Left lung (tissue), 10 donors: Measurements from ENCODE around the gene DUSP16. TPM values are rescaled to one million over a fixed set of nuclear protein-coding genes. Genes with fewer than 3 reads are reported as not detected.

Experiments used
- ATAC-seq: fragments of 200-7000 bp; cut with Tn5 transposase; one replicate; pipeline ENCODE4 v1.9.1; 2020; ENCODE audit warnings: moderate library complexity
- DNase-seq, 4 donors: peaks; one replicate each; pipeline ENCODE4 v3.0.0-alpha.2; 2013 to 2020
- H3K27ac ChIP-seq, 2 donors: fragments of 200-600 bp; sonication (generic) in 1 of 2; one replicate each; pipeline versions ENCODE4 v1.5.0 to v1.8.0; 2020 to 2021
- H3K27me3 ChIP-seq, 2 donors: fragments of 200-600 bp; sonication (generic) in 1 of 2; one replicate each; pipeline versions ENCODE4 v1.5.0 to v1.8.0; 2020 to 2021
- H3K36me3 ChIP-seq, 2 donors: fragments of 200-600 bp; sonication (generic) in 1 of 2; one replicate each; pipeline versions ENCODE4 v1.5.0 to v1.8.0; 2020 to 2021
- H3K4me1 ChIP-seq, 2 donors: fragments of 200-600 bp; one replicate each; pipeline ENCODE4 v1.8.0; 2021
- H3K4me3 ChIP-seq, 2 donors: fragments of 200-600 bp; sonication (generic) in 1 of 2; one replicate each; pipeline versions ENCODE4 v1.5.0 to v1.8.0; 2020 to 2021; ENCODE audit warnings: mild to moderate bottlenecking in 1 of 2
- H3K9me3 ChIP-seq, 2 donors: fragments of 200-600 bp; sonication (generic) in 1 of 2; one replicate each; pipeline versions ENCODE4 v1.5.0 to v1.8.0; 2020 to 2021
- CTCF ChIP-seq, 2 donors: fragments of 200-600 bp; sonication (generic) in 1 of 2; IDR thresholded peaks; one replicate each; pipeline versions ENCODE4 v1.5.0 to v1.8.0; 2021; ENCODE audit warnings: antibody characterized with exemption in 2 of 2
- intact Hi-C, 2 donors: fragments of 100-400 bp; cut with DNase I; formaldehyde crosslinking; loops; one replicate each; pipeline versions ENCODE4 v1.11.2 to v1.14.2; 2022
- polyA plus RNA-seq, 6 donors: library from polyadenylated mRNA; unstranded; fragments of 120-200 nt; gene quantifications; one replicate each; pipeline ENCODE4 v1.2.1, GENCODE V29; 2013; ENCODE audit not compliant: insufficient read length in 6 of 6
- total RNA-seq, 2 donors: library from RNA; stranded (reverse); fragmentation: NEBNext Ultra II Directional; extraction: Animal tissue kit (Norgen Biotek cat#: 25700); gene quantifications; one replicate each; pipeline ENCODE4 v1.2.1, GENCODE V29; 2021
- donor health status: DM: no; HTN: yes; CAD: no.
- donor health status: DM: no; HTN: no; CAD: no.

The DUSP16 gene
- total and polyA plus RNA-seq, 8 donors = 31.7 to 45.6 (median 35.5) TPM

GRCh38 chr12:12546314-12546772, 16.3 kb downstream of the DUSP16 start:
- H3K9me3 ChIP-seq = no peaks in the 10 kb centered on the region
- DNase-seq (no peak), ATAC-seq (no peak)
- no peak for TF ChIP-seq CTCF (IDR thresholded peaks at IDR 0.05)
- no peaks in the 10 kb centered on the region for H3K27me3 ChIP-seq
- intact Hi-C loops = no loop called here
- H3K36me3 ChIP-seq = no peaks in the 10 kb centered on the region
- no peak overlapping the region for H3K27ac ChIP-seq
- no peaks in the 10 kb centered on the region for H3K4me1 ChIP-seq
- H3K4me3 ChIP-seq = no peak overlapping the region

- ATAC-seq = no peak
- Histone ChIP-seq H3K36me3 (no peaks in the 10 kb centered on the region), H3K4me3 (no peak overlapping the region), H3K9me3 (no peaks in the 10 kb centered on the region), H3K4me1 (peaks cover 2 to 7% of the 10 kb centered on the region in 2 donors), H3K27ac (no peak overlapping the region), H3K27me3 (no peaks in the 10 kb centered on the region)
- TF ChIP-seq CTCF (IDR thresholded peaks at IDR 0.05) = no peak
- no peak for DNase-seq
- intact Hi-C loops = no loop called here
Measured at GRCh38 chr12:12543959-12544358, 18.7 kb downstream of the DUSP16 start.

GRCh38 chr12:12542964-12543363, 19.7 kb downstream of the DUSP16 start:
- Histone ChIP-seq H3K4me1 (peaks cover 2 to 14% of the 10 kb centered on the region in 2 donors), H3K4me3 (no peak overlapping the region), H3K9me3 (no peaks in the 10 kb centered on the region), H3K27ac (no peak overlapping the region), H3K27me3 (no peaks in the 10 kb centered on the region), H3K36me3 (no peaks in the 10 kb centered on the region)
- ATAC-seq (peak; percentile 36), DNase-seq (no peak)
- no peak for TF ChIP-seq CTCF (IDR thresholded peaks at IDR 0.05)
- intact Hi-C loops = no loop called here

- Histone ChIP-seq H3K36me3 (no peaks in the 10 kb centered on the region), H3K4me1 (peaks cover 2 to 14% of the 10 kb centered on the region in 2 donors), H3K27me3 (no peaks in the 10 kb centered on the region), H3K27ac (no peak overlapping the region), H3K4me3 (no peak overlapping the region), H3K9me3 (no peaks in the 10 kb centered on the region)
- ATAC-seq (no peak), DNase-seq (no peak)
- no peak for TF ChIP-seq CTCF (IDR thresholded peaks at IDR 0.05)
- intact Hi-C loops = no loop called here
Measured at GRCh38 chr12:12542286-12542685, 20.4 kb downstream of the DUSP16 start.

- Histone ChIP-seq H3K36me3 (no peaks in the 10 kb centered on the region), H3K27ac (no peak overlapping the region), H3K27me3 (no peaks in the 10 kb centered on the region), H3K4me3 (no peak overlapping the region), H3K9me3 (no peaks in the 10 kb centered on the region), H3K4me1 (peaks cover 2 to 14% of the 10 kb centered on the region in 2 donors)
- DNase-seq = no peak
- intact Hi-C loops = no loop called here
- no peak for ATAC-seq
- TF ChIP-seq CTCF (IDR thresholded peaks at IDR 0.05) = no peak
Measured at GRCh38 chr12:12541782-12542181, 20.9 kb downstream of the DUSP16 start.
